ENCODE measurements around the gene PCDH1.
"Not testable (repeated sequence)": the region's sequence is repeated elsewhere in the genome, so short reads cannot be mapped to it uniquely, and the experiment has no call there.

Gene PCDH1

DNA sequence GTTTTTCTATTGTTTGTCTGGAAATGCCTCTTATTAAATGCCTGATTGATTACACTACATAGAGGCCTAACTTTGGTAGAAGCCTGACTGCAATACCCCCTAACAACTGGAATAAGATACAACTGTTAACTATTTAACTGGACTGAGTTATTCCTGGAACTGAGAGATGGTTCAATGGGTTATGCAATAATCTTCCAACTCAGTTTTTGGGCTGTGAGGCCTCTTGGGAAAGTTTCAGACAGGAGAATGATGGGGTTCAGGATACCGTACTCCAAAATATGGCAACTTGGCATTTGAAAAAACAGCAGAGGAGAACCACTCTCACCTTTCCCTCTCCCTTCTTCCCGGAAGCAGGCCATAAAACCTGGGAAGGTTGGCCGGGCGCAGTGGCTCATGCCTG is 19.2 kb upstream of the PCDH1 start:
- no peak for DNase-seq

DNA sequence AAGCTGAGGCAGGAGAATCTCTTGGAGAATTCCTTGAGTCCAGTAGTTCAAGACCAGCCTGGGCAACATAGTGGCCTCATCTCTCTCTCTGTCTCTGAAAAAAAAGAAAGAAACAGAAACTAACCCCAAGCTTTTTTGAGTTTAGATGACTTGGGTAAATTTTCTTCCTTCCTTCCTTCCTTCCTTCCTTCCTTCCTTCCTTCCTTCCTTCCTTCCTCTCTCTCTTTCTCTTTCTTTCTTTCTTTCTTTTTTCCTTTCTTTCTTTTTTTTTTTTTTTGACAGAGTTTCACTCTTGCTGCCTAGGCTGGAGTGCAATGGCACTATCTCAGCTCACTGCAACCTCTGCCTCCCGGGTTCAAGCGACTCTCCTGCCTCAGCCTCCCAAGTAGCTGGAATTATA is 12.2 kb upstream of the PCDH1 start:
- DNase-seq, result not testable (repeated sequence)

DNA sequence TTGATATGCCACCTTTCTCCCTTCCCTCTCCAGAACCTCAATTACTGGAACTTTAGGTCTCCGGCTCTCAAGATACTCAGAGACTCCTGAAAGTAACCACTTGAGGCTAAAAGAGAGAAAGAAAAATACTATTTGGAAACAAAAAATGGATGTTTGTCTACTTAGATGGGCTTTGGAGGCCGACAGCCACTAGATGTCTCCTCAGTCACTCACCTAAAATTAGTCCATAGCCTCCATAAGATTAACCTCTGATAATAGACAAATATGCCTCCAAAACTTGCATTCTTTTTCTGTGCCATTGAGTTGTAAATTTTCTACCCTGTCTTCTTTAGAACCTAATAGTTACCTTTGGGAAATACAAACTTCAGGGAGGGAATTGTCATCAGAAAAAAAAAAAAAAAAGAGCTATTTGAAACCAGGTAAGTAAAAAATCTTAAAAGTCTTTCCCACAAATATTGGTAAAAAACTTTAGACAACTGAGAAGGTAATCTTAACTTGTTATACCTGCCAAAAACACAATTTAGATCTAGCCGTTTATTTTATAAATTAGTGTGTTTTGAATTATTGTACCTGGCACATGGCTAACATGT is 11.2 kb upstream of the PCDH1 start:
- DNase-seq, result no peak

DNA sequence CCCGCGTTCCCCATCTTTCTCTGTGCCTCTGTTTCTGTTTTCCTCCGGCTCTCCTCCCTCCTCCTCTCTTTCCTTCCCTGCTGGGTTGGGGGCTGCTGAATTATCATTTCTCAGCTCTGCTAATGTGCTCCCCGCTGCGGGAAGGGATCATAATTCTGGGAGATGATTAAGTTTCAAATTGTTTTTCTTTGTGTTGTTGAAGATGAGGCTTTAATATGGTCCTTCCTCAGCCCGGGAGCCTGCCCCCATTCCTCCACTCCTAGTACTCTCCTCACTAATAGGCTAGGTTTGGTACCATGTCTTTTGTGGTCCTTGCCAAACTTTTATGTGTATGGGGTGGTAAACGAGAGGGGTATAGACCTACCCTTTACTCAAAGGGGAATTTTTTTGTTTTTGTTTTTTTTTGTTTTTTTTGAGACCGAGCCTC is 5.7 kb upstream of the PCDH1 start:
- DNase-seq, result no peak

DNA sequence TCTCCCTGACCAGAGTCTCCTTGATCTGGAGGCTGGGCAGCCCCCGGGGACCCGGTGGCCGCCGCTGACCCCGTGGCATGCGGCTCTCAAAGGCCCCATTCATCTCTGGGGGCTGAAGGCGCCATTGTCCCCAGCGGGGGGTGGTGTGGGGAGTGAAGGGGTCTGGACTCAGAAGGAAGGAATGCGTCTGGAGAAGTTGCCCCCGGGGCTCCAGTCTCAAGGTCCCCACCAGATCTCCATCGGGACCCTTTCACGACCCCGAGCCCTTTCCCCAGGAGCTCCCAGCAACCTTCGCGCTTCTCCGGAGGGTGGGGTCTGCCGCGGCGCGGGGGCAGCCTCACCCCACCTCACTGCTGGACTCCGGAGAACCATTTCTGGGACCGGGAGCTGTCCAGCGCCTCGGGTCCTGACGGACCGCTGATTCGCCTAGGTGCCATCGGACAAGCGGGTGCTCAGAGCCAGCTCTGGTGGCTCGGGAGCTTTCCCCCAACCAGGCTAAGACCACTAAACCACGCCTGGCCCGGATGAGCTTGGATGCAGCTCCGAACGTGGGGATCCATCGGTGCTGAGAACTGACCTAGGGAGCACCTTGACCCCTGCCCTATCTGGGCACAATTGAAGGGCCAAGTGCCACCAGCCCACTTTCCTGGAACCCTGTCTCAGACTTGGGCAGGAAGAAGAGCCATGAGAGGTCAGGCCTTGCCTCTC is 5.1 kb upstream of the PCDH1 start:
- no peak for DNase-seq

DNA sequence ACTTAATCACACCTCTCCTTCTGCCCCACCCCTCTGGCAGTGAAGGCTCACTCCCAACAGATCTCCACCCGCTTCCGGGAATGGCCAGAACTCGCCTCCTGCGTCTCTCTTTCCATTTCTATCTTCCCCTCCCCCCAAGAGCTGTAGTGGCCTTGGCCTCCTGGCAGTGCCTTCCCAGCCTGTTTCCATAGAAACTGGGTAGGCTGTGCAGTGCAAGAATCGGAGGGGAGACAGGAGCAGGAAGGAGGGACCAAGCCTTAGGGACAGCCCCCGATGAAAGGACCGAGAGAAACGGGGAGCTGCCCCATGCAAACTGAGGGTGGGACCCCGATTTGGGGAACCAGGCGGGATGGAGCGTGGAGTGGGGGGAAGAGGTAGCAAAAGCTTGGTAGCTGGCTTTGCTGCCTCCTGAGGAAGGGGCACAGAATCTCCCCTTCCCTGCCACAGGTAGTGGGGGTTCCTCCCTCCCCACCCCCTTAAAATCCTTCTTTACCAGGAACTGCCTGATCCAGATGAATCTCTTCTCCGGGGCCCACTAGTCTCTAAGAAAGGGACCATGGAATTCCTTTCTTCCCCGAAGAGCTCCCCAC is 4.5 kb upstream of the PCDH1 start:
- no peak for DNase-seq

DNA sequence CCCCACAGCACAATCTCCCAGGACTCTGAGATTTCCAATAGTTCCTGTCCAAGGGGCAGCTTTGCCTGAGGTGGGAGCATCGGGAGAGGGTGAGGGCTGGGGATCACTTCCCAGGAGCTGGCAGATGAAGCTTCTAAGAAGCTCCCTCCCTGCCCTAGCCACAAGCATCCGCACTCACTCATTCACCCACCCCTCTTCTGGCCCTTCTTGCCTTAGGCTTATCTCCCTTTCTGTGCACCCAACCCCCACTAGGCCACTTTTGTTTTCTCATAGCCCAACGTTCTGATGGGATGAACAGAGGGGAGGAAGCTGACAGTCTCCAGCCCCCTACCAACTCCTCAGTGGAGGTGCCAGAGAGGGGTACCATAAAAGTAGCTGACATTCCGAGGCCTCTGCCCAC is 3.7 kb upstream of the PCDH1 start:
- DNase-seq, result no peak

DNA sequence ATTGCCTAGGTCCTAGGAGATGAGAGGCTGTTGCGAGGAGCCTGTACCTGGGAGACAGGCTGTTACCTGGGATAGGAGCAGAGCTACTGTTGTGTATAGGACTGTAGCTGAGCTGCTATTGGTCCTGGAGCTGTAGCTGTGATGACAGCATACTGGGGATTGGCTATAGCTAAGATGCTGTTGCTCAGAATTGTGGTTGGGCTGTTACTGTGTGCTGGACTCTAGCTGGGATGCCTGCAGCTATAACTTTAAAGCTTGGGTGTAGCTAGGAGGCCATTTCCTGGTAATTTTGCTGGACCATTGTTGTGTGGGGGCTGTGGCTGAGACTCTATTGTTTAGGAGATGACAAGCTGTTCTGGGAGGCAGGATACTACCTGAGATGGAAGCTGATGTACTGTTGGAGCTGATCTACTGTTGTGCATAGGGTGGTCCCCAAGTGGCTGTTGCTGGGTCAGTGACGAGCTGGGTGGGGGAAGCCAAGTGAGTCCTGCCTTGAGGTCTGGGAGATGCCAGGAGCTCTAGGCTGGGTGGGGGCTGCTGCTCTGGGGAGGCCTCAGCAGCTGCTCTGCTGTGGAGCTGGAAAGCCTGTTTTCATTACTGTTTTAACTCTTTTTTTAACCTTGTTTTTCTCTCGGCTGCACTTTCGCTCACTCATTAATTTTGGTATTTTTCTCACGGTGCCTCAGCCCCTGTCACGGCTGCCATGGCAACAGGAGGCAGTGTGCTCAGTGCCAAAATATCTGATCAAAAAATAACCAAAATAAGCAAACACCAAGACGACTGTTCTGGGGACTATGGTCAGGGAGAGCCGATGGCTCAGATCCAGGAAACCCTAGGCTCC is 3.0 kb upstream of the PCDH1 start:
- DNase-seq, result no peak

DNA sequence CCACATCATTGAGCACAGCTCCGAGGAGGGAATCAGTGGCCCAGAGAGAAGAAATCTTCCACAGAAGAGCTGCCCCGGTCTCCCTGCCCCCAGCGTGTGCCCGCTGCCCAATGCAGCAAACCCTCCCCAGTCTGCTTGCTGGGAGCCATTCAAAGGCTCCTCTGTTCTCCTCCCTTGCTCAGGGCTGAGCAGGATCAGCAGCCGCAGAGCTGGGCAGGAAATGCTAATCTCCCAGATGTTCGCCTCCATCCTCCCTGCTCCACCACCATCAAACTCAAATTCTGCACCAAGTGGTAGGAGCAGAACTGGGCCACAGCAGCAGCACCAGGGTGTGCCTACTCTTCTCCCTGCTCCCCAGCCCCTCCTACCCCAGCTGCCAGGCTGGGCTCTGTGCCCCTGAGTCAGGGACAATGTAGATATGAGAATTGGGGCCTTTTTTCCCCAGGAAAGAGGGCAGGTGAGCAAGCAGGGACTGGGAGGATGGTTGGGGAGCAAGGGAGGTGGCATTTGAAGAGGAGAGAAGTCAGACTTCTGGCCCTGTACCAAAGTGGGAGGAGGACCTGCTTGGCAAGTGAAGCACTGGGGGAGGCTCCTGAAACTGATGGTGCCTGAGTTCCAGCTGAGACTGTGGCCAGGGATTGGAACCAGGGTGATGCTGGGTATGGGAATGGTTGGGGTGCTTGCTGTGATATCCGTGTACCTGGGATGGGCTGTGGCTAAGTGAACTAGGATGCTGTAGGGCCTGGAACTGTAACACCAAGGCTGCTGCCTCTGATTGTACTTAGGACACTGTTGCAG is 1.9 kb upstream of the PCDH1 start:
- no peak for DNase-seq

DNA sequence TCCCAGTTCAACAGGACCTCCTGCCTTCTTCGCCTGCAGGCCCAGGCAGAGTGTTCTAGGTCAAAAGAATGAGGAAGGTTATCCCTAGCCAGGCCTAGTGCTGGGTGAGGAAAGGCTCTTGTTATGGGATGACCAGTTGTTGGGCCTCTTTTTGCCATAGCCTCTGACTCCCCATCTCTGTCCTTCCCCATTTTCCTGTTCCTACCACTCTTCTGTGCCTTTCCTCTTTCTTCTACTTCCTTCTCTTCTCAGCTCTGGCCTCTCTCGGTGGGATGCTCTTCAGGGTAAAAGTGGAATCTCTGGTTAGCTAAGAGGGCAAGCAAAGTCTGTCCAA is 1.2 kb upstream of the PCDH1 start:
- DNase-seq, result no peak

DNA sequence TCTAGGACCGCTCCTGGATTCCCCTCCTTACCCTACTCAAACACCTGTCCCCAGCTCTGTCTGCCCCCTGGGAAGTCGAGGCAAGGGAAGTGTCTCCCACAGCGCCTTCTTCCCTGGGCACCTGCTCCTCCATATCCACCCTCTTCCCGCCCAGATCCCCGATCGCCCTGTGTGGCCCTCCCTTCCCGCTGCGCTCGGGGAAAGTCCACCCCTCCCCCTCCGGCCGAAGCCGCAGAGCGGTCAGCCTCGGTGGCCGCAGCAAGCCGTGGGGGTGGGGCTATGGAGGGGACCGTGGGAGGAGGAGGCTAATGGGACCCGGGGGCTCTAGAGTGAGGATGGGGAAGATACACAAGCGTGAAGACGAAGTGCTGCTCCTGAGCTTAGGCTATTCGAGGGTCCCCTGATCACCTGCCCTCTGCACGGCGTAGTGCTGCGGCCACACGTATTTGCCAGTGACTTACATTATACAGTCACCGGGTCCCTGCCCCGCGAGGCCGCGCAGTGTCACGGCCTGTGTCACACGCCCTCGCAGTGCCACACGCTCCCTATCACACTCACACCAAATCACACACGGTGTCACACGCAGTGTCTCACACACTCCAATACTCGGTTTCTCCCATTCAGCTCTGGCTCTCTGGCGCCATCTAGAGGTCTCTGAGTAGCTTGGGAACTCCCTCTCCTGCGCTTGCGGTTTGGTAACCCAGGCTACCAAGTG is 658 bp upstream of the PCDH1 start:
- peak; percentile 74 for DNase-seq

DNA sequence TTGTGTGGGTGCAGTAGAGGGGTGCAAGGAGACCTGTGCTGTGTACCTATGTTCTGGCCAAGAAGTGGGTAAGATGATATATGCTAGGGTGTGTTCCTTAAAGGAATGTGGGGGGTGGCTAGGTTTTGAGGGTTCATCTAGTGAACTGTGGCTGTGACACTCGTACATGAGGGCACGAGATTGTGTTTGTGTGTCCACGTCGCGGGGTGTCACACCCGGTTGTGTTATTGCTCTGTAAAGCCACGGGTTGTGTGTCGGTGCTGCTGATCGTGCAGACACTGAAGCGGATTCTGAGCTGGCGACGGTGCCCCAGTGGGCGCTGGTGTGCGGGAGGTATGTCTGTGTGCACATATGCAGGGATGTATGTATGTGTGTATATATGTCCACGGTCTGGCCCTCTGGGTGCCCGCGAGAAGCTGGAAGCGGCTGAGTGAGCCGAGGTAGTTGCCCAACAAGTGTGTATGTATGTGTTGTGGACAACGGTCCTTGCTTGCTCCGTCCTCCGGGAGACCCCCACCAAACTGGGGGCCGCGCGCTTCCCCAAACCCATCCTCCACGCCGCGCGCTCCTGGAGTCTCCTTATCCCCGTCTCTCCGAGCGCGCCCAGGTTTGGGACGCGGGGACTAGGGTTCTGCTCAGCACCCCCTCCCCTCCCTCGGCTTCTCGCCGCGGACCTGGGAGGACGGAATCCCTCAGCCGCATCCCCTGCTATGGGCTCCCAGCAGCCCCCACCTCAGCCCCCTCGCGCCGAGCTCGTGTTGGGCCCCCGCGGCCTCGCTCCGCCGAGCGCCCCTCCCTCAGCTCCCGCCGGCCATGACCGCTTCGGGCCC is 639 bp downstream of the PCDH1 start:
- DNase-seq, result no peak

DNA sequence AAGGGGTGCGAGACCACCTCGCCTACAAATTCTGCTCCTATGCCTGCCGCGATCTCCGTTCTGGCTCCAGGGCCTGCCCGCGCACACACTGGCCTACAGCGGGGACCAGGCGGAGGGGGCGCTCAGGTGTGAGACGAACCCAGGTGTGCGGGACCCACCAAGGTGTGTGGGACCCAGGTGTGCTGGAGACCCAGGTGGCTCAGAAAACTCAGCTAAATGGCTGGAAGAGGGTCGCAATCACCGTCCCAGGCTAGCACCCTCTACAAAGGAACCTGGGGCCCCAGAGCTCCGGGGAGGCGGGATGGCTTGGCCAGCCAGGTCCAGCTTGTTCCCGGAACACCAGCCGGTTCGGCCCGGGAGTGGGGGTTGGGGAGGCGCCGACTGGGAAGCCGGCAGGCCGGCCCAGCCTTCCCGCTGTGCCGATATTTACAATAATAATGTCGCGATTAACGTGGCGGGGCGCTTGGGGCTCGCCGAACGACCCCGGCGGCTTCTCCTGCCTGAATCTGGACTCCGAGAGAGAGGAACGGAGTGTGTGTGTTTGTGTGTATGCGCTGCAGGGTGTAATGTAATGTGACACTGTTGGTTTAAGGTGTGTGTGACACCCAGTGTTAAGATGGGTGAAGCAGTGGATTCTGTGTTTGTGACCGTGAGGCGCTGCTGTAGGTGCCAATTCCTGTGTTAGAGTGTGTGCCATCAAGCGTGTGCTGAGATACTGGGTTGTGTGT is 1.4 kb downstream of the PCDH1 start:
- no peak for DNase-seq

DNA sequence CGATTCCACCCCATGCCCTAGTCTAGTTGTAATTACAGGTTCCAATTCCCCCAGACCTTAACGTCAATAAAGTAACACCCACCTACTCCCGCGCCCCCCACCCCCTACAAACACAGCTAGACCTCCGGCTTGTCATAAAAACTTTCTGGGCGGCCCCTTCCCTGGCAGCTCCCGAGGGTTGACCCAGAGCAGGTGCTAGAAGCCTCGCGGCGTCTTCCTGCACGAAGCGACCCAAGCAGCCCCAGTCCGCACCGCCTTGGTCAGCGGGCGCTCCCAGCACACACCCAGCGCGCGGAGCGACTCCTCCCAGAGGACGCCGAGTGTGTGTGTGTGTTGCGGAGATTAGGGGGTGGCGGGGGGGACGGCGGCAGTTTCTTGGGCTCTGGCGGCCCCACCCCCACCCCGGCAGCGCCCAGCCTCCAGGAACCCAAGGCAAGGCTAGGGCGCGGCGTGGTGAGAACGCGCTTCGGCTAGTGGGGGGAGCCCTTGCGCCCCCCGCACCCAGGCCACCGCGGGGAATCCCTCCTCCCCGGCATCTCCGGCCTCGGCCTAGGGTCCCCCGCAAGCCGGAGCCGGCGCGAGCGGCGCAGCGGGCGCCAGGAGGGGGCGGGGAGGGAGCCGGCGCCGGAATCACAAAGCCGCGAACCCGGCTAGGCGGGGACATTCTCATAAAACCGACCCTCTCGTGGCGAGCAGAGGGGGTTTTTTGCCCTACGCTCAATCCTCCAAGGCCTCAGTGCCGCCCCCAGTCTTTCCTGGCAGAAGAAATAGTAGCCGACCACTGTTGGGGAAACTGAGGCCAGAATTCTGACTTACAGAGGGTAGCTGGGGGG is 2.2 kb downstream of the PCDH1 start:
- no peak for DNase-seq

DNA sequence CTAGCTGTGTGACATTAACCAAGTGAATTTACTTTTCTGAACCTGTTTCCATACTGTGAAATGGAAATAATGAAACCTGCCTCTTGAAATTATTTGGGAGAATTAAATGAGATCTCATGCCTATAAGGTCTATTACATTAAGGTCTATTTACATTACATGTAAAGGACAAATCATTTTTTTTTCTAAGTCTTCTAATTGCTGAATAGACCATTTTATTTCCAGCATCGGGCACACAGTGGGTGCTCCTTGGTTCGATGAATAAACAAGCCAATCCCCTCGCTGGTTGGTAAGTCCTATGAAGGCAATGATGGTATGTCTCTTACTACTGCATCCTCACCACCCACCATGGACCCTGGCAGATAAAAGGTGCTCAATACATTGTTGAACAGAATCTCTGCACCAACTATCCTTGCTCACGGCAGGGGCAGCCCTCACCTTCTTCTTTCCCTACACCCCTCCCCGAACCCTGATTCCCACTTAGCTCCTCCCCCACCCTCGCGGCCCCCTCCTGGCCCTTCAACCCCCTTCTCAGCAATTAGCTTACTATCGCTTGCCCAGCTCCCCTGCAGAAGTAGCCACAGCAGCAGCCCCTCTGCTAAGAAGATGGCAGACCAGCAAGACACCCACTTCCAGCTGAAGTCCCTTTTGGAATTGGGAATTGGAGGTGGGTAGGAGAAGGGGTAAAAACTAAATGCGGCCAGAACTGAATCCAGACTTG is 3.0 kb downstream of the PCDH1 start:
- DNase-seq, result no peak

DNA sequence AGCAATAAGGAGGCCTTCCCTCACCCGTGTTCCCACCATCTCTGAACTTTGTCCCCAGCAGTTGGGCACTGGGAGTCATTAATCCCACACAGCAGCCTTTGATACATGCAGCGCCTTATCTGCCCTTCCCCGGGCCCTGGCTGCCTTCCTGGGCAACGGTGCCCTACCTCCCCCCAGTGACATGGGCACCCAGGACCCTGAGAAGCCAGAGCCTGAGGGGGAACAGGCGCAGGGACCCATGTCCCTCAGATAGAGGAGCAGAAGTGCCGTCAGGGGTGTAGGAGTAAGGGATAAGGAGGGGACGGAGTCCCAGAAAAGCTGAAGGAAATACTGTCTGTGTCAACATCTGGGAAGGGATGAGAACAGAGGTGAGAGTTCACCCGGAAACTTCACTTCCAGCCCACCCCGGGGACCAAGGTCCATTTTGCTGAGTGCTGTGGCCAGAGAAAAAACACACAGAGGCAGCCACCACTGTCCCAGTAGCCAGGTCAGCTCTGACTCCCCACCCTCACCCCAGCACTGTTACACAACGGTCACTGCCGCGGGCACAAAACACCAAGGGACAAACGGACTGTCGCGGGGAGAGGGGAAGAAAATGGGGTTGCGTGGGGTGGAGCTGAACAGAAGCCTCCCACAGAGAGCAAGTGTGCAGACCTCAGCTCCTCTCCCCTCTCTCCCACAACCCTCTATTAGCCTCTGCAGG is 3.8 kb downstream of the PCDH1 start:
- DNase-seq, result no peak

DNA sequence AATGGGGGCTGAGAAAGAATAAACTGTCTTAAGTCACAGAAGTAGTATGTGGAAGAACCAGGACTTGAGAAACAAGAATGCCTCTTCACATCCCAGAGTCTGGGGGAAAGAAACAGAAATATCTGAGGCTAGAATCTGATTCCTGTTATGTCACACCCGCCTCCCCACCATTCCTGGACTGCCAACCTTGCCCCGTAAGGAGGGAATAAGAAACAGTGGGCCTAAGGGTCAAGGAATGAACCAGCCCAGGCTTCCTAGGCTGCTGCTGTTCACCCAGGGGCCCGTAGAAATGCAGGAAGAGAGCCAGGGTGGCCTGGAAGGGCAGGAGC is 4.3 kb downstream of the PCDH1 start:
- DNase-seq, result no peak
